DND-41 (cell line): ENCODE measurements around the gene IQGAP2.

Source experiments
- CTCF ChIP-seq: IDR thresholded peaks from 2 replicates; pipeline ENCODE4 v1.5.1; 2012; ENCODE audit warnings: borderline replicate concordance, low read length, moderate library complexity, mild to moderate bottlenecking; ENCODE audit not compliant: poor library complexity, severe bottlenecking; ENCODE audit errors: extremely low read depth
- EZH2 ChIP-seq: IDR thresholded peaks from 3 replicates; pipeline ENCODE4 v1.6.1; 2012; ENCODE audit warnings: borderline replicate concordance, low read depth, mild to moderate bottlenecking, moderate library complexity, low read length, inconsistent platforms; ENCODE audit not compliant: severe bottlenecking

DNA sequence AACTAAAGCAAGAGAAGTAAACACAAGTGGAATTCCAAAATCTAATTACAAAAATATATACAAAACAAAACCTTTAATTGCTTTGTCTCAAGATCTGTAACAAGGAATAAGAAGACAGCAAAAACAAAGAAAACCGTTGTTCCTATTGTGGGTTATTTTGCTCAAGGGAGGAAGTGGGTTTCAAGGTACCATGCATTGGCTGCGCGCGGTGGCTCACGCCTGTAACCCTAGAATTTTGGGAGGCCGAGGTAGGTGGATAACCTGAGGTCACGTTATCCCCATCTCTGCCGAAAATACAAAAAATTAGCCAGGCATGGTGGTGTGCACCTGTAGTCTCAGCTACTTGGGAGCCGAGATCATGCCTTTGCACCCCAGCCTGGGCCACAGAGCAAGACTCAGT lies 12.1 kb upstream of the IQGAP2 start:
- TF ChIP-seq CTCF (no peak), EZH2 (no peak)
